ENCODE results near the gene CHD2.
A peak's percentile ranks its signal among the peaks of the same experiment; 100 is the strongest.

The CHD2 gene

GRCh38 chr15:93034512-93034911, 134.4 kb downstream of the CHD2 start:
- Histone ChIP-seq H3K9me3 (ENCODE audit: low read length) (no peaks in the 10 kb centered on the region), H3K9ac (ENCODE audit: low read length) (no peak overlapping the region), H4K20me1 (ENCODE audit: insufficient read depth, low read length) (no peaks in the 10 kb centered on the region), H3K4me3 (ENCODE audit: low read depth, low read length, poor library complexity, severe bottlenecking) (no peak overlapping the region), H3K9me2 (ENCODE audit: low read depth, low read length) (no peaks in the 10 kb centered on the region), H3K27ac (ENCODE audit: low read depth, low read length, poor library complexity, severe bottlenecking) (no peak overlapping the region), H3F3A (ENCODE audit: insufficient read depth, low read length) (no peaks in the 10 kb centered on the region), H3K4me2 (ENCODE audit: low read length) (no peak overlapping the region), H3K36me3 (ENCODE audit: insufficient read depth, low read length) (no peaks in the 10 kb centered on the region), H3K79me2 (ENCODE audit: insufficient read depth, low read length) (no peaks in the 10 kb centered on the region), H2AFZ (ENCODE audit: low read length) (no peak overlapping the region), H3K4me1 (ENCODE audit: insufficient read depth, low read length, severe bottlenecking) (peaks cover 6% of the 10 kb centered on the region), H3K27me3 (ENCODE audit: insufficient read depth, low read length) (0 out of 2 replicates have a peak, but pooled peaks cover 4% of the 10 kb centered on the region)
- TF ChIP-seq, protein P1, sequence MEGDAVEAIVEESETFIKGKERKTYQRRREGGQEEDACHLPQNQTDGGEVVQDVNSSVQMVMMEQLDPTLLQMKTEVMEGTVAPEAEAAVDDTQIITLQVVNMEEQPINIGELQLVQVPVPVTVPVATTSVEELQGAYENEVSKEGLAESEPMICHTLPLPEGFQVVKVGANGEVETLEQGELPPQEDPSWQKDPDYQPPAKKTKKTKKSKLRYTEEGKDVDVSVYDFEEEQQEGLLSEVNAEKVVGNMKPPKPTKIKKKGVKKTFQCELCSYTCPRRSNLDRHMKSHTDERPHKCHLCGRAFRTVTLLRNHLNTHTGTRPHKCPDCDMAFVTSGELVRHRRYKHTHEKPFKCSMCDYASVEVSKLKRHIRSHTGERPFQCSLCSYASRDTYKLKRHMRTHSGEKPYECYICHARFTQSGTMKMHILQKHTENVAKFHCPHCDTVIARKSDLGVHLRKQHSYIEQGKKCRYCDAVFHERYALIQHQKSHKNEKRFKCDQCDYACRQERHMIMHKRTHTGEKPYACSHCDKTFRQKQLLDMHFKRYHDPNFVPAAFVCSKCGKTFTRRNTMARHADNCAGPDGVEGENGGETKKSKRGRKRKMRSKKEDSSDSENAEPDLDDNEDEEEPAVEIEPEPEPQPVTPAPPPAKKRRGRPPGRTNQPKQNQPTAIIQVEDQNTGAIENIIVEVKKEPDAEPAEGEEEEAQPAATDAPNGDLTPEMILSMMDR (IDR thresholded peaks at IDR 0.05; ENCODE audit: low read length) = no peak
- TF ChIP-seq EZH2 (IDR thresholded peaks at IDR 0.05; ENCODE audit: borderline replicate concordance, low read length) = no peak

DNA sequence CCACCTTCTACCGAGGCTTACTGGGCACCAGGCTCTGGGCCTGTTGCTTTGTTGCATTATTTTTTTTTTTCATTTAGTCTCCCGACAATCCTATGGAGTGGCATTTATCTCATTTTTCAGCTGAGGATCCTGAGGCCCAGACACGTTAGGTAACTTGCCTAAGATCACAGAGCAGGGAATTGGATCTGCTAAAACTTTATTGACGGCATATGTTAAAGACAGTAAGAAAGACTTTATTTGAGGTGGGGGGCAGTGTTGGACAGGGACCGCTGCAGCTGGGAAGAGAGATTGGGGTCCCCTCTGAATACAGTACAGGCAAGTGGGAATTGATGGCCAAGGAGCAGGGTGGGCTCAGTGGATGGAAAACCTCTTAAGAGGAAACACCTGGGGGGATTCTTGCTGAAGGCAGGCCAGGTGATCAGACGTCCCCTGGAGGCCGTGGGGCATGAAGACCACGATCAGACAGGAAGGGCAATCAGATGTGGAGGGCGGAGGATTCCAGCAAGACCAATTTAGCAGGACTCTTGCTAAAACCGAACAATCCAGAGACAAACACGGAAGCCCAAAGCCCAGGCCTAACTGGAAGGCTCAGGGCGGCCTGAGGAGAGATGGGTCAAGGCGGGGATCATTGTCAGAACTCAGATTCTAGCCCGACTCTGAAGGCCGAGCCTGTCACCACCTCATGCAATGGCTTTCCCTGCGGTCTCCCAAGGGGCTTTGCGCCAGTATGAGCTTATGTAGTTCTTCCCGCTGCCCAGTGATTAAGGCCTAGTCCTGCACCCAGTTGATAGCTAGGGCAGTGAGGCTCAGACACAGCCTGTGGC, 135.2 kb downstream of the CHD2 start:
- H3K27ac ChIP-seq (ENCODE audit: low read depth, low read length, poor library complexity, severe bottlenecking) = no peak overlapping the region
- H3K4me2 ChIP-seq (ENCODE audit: low read length) = no peak overlapping the region

GRCh38 chr15:93035953-93036810, 136.1 kb downstream of the CHD2 start:
- no peak overlapping the region for H3K4me2 ChIP-seq (ENCODE audit: low read length)
- TF ChIP-seq EZH2 (IDR thresholded peaks at IDR 0.05; ENCODE audit: borderline replicate concordance, low read length) = no peak
- TF ChIP-seq, protein P1 (IDR thresholded peaks at IDR 0.05; ENCODE audit: low read length) = peak; percentile 72

More for the DNA sequence above, 135.2 kb downstream of the CHD2 start:
- no peak overlapping the region for H3K4me3 ChIP-seq (ENCODE audit: low read depth, low read length, poor library complexity, severe bottlenecking)
- 0 out of 2 replicates have a peak, but pooled peaks cover 4% of the 10 kb centered on the region for H3K27me3 ChIP-seq (ENCODE audit: insufficient read depth, low read length)
- H2AFZ ChIP-seq (ENCODE audit: low read length) = no peak overlapping the region
- H3K9me3 ChIP-seq (ENCODE audit: low read length) = no peaks in the 10 kb centered on the region
- no peaks in the 10 kb centered on the region for H3K79me2 ChIP-seq (ENCODE audit: insufficient read depth, low read length)
- H4K20me1 ChIP-seq (ENCODE audit: insufficient read depth, low read length) = no peaks in the 10 kb centered on the region
- H3K4me1 ChIP-seq (ENCODE audit: insufficient read depth, low read length, severe bottlenecking) = no peaks in the 10 kb centered on the region
- H3K9me2 ChIP-seq (ENCODE audit: low read depth, low read length) = no peaks in the 10 kb centered on the region
- TF ChIP-seq, protein P1 (IDR thresholded peaks at IDR 0.05; ENCODE audit: low read length) = no peak
- TF ChIP-seq EZH2 (IDR thresholded peaks at IDR 0.05; ENCODE audit: borderline replicate concordance, low read length) = no peak
- H3K36me3 ChIP-seq (ENCODE audit: insufficient read depth, low read length) = no peaks in the 10 kb centered on the region
- H3K9ac ChIP-seq (ENCODE audit: low read length) = no peak overlapping the region
- H3F3A ChIP-seq (ENCODE audit: insufficient read depth, low read length) = no peaks in the 10 kb centered on the region

More at GRCh38 chr15:93035953-93036810, 136.1 kb downstream of the CHD2 start:
- H3K27me3 ChIP-seq (ENCODE audit: insufficient read depth, low read length) = 0 out of 2 replicates have a peak, but pooled peaks cover 4% of the 10 kb centered on the region
- H3K36me3 ChIP-seq (ENCODE audit: insufficient read depth, low read length) = no peaks in the 10 kb centered on the region
- no peaks in the 10 kb centered on the region for H3K9me2 ChIP-seq (ENCODE audit: low read depth, low read length)
- H2AFZ ChIP-seq (ENCODE audit: low read length) = no peak overlapping the region
- no peak overlapping the region for H3K9ac ChIP-seq (ENCODE audit: low read length)
- no peaks in the 10 kb centered on the region for H3F3A ChIP-seq (ENCODE audit: insufficient read depth, low read length)
- H3K4me3 ChIP-seq (ENCODE audit: low read depth, low read length, poor library complexity, severe bottlenecking) = no peak overlapping the region
- H3K9me3 ChIP-seq (ENCODE audit: low read length) = no peaks in the 10 kb centered on the region
- H3K4me1 ChIP-seq (ENCODE audit: insufficient read depth, low read length, severe bottlenecking) = no peaks in the 10 kb centered on the region
- no peaks in the 10 kb centered on the region for H4K20me1 ChIP-seq (ENCODE audit: insufficient read depth, low read length)
- no peaks in the 10 kb centered on the region for H3K79me2 ChIP-seq (ENCODE audit: insufficient read depth, low read length)
- no peak overlapping the region for H3K27ac ChIP-seq (ENCODE audit: low read depth, low read length, poor library complexity, severe bottlenecking)

All from OCI-LY1 (cell line).